ENCODE results near the gene VSTM2B.
"Not testable (repeated sequence)": the region's sequence is repeated elsewhere in the genome, so short reads cannot be mapped to it uniquely, and the experiment has no call there.

Gene VSTM2B

GRCh38 chr19:29547981-29548380, 22.2 kb downstream of the VSTM2B start:
- no peak for DNase-seq

GRCh38 chr19:29548483-29549085, 22.8 kb downstream of the VSTM2B start:
- DNase-seq: no peak

GRCh38 chr19:29549105-29550070, 23.6 kb downstream of the VSTM2B start:
- DNase-seq: no peak

- DNase-seq: no peak
Observed at GRCh38 chr19:29550896-29551295, 25.1 kb downstream of the VSTM2B start.

- no peak for DNase-seq
Observed at GRCh38 chr19:29551774-29552173, 26.0 kb downstream of the VSTM2B start.

- no peak for DNase-seq
Observed at GRCh38 chr19:29552454-29553280, 26.9 kb downstream of the VSTM2B start.

- no peak for DNase-seq
Observed at GRCh38 chr19:29554149-29554548, 28.4 kb downstream of the VSTM2B start.

- not testable (repeated sequence) for DNase-seq
Observed at GRCh38 chr19:29559110-29559509, 33.3 kb downstream of the VSTM2B start.

GRCh38 chr19:29559743-29560142, 33.9 kb downstream of the VSTM2B start:
- no peak for DNase-seq

GRCh38 chr19:29560313-29561075, 34.7 kb downstream of the VSTM2B start:
- DNase-seq: no peak

- DNase-seq: no peak
Observed at GRCh38 chr19:29561601-29562000, 35.8 kb downstream of the VSTM2B start.

GRCh38 chr19:29562299-29563297, 36.8 kb downstream of the VSTM2B start:
- no peak for DNase-seq

- DNase-seq: no peak
Observed at GRCh38 chr19:29563486-29564101, 37.8 kb downstream of the VSTM2B start.

- DNase-seq: no peak
Observed at GRCh38 chr19:29564574-29565005, 38.8 kb downstream of the VSTM2B start.

GRCh38 chr19:29565171-29565570, 39.4 kb downstream of the VSTM2B start:
- DNase-seq: no peak

- DNase-seq: no peak
Observed at GRCh38 chr19:29566496-29567054, 40.8 kb downstream of the VSTM2B start.

GRCh38 chr19:29567366-29567915, 41.6 kb downstream of the VSTM2B start:
- no peak for DNase-seq

- no peak for DNase-seq
Observed at GRCh38 chr19:29568036-29569025, 42.5 kb downstream of the VSTM2B start.

Measured in activated CD4-positive, alpha-beta T cell treated with anti-CD3 and anti-CD28 coated beads for 48 hours (primary cell).